ENCODE data around the gene INSL6. TPM values are rescaled to one million over a fixed set of nuclear protein-coding genes. Genes with fewer than 3 reads are reported as not detected.

INSL6 gene
- total RNA-seq: not detected in 3 replicates
- long read RNA-seq: 0 reads

DNA sequence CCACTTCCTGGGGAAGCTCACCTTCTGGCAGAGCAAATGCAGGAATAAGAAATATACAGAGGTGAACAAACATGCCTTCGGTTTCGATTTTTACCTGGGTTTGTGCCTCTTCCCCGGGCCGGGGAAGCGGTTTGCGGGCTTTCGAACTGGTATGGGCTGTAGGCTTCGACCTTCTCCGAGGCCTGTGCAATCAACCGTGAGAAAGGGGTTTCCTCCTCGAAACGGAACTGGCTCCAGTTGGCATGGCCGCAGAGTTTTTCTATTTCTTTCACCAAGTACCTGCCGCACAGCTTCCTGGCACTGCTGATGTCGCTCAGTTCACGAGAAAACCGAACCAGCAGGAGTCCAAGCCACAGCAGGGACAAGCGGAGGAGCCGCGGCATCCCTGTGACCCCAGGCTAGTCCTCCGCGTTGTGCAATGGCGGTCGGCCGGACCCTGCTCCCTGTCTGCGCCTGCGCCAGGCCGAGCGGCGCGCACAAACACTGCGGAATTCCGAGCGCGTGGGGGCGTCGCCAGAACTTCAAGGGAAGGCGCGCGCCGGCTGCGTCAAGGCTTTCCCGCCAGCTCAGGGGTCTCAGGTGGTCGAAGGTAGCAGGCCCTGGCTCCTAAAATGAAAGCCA lies at the start of gene INSL6:
Gene INSL6 (minus strand): TSS at position 420 of the 621 bp plus-strand sequence. CDS start 37 bp downstream, at position 383.
- Mint-ChIP-seq H3K27me3 (ENCODE audit: low read depth) (peaks cover 6% of the 10 kb centered on the region), H3K36me3 (ENCODE audit: low read depth) (peaks cover 1% of the 10 kb centered on the region), H3K4me3 (ENCODE audit: unreplicated experiment) (no peak within 1 kb of the TSS), H3K4me1 (ENCODE audit: low read depth) (peaks cover 7% of the 10 kb centered on the region), H3K9me3 (ENCODE audit: low read depth) (peaks cover 4% of the 10 kb centered on the region), H3K27ac (ENCODE audit: unreplicated experiment) (no peak within 1 kb of the TSS)
- no peak for DNase-seq (ENCODE audit: low spot score)
- TF ChIP-seq CTCF (IDR thresholded peaks at IDR 0.05): no peak

- Mint-ChIP-seq H3K36me3 (ENCODE audit: low read depth) (no peaks in the 10 kb centered on the region), H3K27me3 (ENCODE audit: low read depth) (peaks cover 31% of the 10 kb centered on the region), H3K4me1 (ENCODE audit: low read depth) (no peaks in the 10 kb centered on the region), H3K9me3 (ENCODE audit: low read depth) (peaks cover 3% of the 10 kb centered on the region), H3K4me3 (ENCODE audit: unreplicated experiment) (no peak within 1 kb of the TSS), H3K27ac (ENCODE audit: unreplicated experiment) (no peak within 1 kb of the TSS)
- no peak for DNase-seq (ENCODE audit: low spot score)
- TF ChIP-seq CTCF (IDR thresholded peaks at IDR 0.05): no peak
These were observed 45.8 kb upstream of the INSL6 start, which contains the start of gene INSL4 for GRCh38 chr9:5231212-5231611. TSS of gene INSL4 (plus strand) at chr9:5231419. CDS start at chr9:5231524, 105 bp downstream.

- Mint-ChIP-seq H3K4me1 (ENCODE audit: low read depth) (no peaks in the 10 kb centered on the region), H3K4me3 (ENCODE audit: unreplicated experiment) (no peak overlapping the region), H3K36me3 (ENCODE audit: low read depth) (no peaks in the 10 kb centered on the region), H3K27ac (ENCODE audit: unreplicated experiment) (no peak overlapping the region), H3K27me3 (ENCODE audit: low read depth) (peaks cover 31% of the 10 kb centered on the region), H3K9me3 (ENCODE audit: low read depth) (peaks cover 9% of the 10 kb centered on the region)
- DNase-seq (ENCODE audit: low spot score): no peak
- TF ChIP-seq CTCF (IDR thresholded peaks at IDR 0.05): no peak
These were observed 45.1 kb upstream of the INSL6 start for GRCh38 chr9:5230554-5230953.

DNA sequence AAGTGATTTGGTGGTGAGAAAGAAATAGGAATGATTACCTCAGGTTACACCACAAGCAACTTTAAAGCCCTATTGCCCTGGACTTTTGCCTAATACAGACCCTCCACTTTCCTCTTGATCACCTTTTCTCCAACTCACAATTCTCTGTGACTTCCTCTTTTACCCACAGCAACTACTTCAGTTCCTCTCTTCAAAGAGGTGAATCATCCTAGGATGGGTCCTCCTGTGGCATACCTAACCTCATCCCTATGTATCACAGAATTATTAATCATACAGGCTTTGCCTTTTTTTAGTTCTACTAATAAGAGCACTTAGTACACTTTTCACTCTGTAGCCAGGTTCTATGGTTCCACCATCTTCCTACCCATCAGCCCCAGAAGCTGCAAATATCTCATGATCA lies 19.6 kb upstream of the INSL6 start:
- Mint-ChIP-seq H3K27me3 (ENCODE audit: low read depth) (peaks cover 28% of the 10 kb centered on the region), H3K9me3 (ENCODE audit: low read depth) (peaks cover 5% of the 10 kb centered on the region), H3K27ac (ENCODE audit: unreplicated experiment) (no peak overlapping the region), H3K4me1 (ENCODE audit: low read depth) (no peaks in the 10 kb centered on the region), H3K4me3 (ENCODE audit: unreplicated experiment) (no peak overlapping the region), H3K36me3 (ENCODE audit: low read depth) (no peaks in the 10 kb centered on the region)
- TF ChIP-seq CTCF (IDR thresholded peaks at IDR 0.05): no peak
- no peak for DNase-seq (ENCODE audit: low spot score)

GRCh38 chr9:5195463-5195862 lies 10.0 kb upstream of the INSL6 start:
- no peaks in the 10 kb centered on the region for H3K36me3 Mint-ChIP-seq (ENCODE audit: low read depth)
- no peak for DNase-seq (ENCODE audit: low spot score)
- TF ChIP-seq CTCF (IDR thresholded peaks at IDR 0.05): no peak
- H3K9me3 Mint-ChIP-seq (ENCODE audit: low read depth): peaks cover 5% of the 10 kb centered on the region
- H3K27ac Mint-ChIP-seq (ENCODE audit: unreplicated experiment): no peak overlapping the region
- no peaks in the 10 kb centered on the region for H3K4me1 Mint-ChIP-seq (ENCODE audit: low read depth)
- no peak overlapping the region for H3K4me3 Mint-ChIP-seq (ENCODE audit: unreplicated experiment)
- H3K27me3 Mint-ChIP-seq (ENCODE audit: low read depth): peaks cover 16% of the 10 kb centered on the region

Data from chondrocyte (in vitro differentiated cells).